Effector memory CD8-positive, alpha-beta T cell (primary cell): Measurements from ENCODE around the gene ANKRD34B.
A peak's percentile ranks its signal among the peaks of the same experiment; 100 is the strongest.

Source experiments
- ATAC-seq: fragments of 150-1000 bp; cut with Tn5 transposase; replicated peaks from 2 replicates; pipeline ENCODE4 v1.10.0; 2021; ENCODE audit warnings: mild to moderate bottlenecking, moderate library complexity
- DNase-seq, 3 experiments: peaks; one replicate each; pipeline ENCODE4 v3.0.0; 2021
- H3K27ac Mint-ChIP-seq, 2 donors: one replicate each; pipeline ENCODE4 v1.8.0; 2022; ENCODE audit warnings: mild to moderate bottlenecking in 2 of 2, mixed read lengths in 2 of 2, moderate library complexity in 2 of 2
- H3K27me3 Mint-ChIP-seq, 2 donors: one replicate each; pipeline ENCODE4 v1.8.0; 2022; ENCODE audit warnings: mixed read lengths in 2 of 2
- H3K36me3 Mint-ChIP-seq: one replicate; pipeline ENCODE4 v1.8.0; 2022; ENCODE audit warnings: mild to moderate bottlenecking, moderate library complexity, mixed read lengths; ENCODE audit not compliant: insufficient read depth
- H3K4me1 Mint-ChIP-seq, 2 donors: one replicate each; pipeline ENCODE4 v1.8.0; 2022; ENCODE audit warnings: low read depth in 2 of 2, mixed read lengths in 2 of 2
- H3K4me3 Mint-ChIP-seq, 2 donors: one replicate each; pipeline ENCODE4 v1.8.0; 2022; ENCODE audit warnings: mild to moderate bottlenecking in 2 of 2, mixed read lengths in 2 of 2, moderate library complexity in 2 of 2
- H3K9me3 Mint-ChIP-seq, 2 donors: one replicate each; pipeline ENCODE4 v1.8.0; 2022; ENCODE audit warnings: mixed read lengths in 2 of 2
- total RNA-seq, 9 experiments: gene quantifications; one replicate each; lab custom pipeline; 2026; lab: John Stamatoyannopoulos, UW

ANKRD34B gene
- total RNA-seq = 0 to 0.30 (median 0) reads per million in 9 experiments

DNA sequence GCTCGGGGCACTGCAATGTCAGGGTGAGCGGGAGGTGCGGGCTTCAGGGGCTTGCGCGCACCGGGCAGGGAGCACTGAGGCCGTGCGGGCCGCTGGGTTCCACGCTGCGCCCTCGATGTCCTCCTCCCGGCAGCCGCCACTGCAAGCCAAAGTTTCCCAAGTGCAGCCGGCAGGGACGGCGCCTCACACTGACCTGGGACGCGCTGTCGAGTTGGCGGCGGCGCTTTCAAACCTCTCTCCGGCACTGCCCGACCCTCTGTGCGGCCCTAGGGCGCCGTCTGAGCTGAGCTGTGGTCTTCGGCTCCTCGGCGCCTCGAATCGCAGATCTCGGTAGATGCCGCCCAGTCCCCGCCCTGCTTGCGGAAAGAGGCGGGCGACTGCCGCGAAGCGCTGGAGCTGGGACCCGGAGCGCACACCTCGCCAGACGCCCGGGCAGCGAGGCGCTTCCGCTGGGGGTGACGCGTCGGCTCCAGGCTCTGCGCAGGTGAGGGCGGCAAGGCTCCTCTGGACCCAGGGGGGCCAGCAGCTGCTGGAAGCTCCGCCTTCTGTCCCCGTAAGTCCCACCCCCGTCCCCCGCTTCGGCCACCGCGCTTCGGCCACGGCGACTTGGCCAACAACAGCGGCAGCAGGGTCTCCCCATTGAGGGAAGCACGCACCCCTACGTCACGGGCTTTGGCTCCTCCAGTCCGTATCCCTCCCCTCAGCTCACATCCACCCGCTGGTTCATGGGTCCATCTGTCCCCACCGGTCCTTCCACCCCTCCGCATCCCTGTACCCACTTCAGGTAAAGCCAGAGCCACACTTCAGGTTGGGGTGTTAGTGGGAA is at the start of gene ANKRD34B:
Gene ANKRD34B (minus strand): TSS at position 320 of the 826 bp plus-strand sequence. CDS start 10,261 bp downstream, outside the sequence.
- Mint-ChIP-seq H3K4me3 (peak within 1 kb of the TSS; percentile 64 to 69), H3K9me3 (no peaks in the 10 kb centered on the region), H3K27ac (no peak within 1 kb of the TSS), H3K36me3 (no peaks in the 10 kb centered on the region), H3K27me3 (peaks cover 62 to 87% of the 10 kb centered on the region in 2 donors), H3K4me1 (peaks cover 0 to 2% of the 10 kb centered on the region in 2 donors)
- DNase-seq (no peak), ATAC-seq (no peak)

DNA sequence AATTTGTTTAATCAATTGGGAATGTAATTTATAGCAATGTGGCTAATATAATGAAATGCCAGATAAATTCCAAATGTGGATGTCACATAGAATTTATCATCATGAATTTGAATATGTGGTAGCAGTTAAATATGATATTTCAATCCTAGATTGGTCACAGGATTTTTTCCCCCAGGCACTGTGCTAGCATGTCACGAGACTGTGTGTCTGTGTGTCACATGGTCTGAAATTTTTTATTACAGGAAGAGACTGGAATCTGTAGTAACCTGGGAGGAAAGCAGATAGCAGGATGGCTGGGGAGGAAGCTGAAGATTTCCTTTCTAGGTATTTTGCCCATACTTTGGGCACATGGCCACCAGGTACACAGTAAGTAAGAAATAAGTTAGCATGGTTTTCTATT is 49.0 kb upstream of the ANKRD34B start:
- no peak overlapping the region for H3K27ac Mint-ChIP-seq
- peaks cover 4% of the 10 kb centered on the region for H3K36me3 Mint-ChIP-seq
- H3K4me1 Mint-ChIP-seq = no peaks in the 10 kb centered on the region
- H3K9me3 Mint-ChIP-seq = no peaks in the 10 kb centered on the region
- no peak for ATAC-seq
- no peak overlapping the region for H3K4me3 Mint-ChIP-seq
- DNase-seq = no peak
- no peaks in the 10 kb centered on the region for H3K27me3 Mint-ChIP-seq

GRCh38 chr5:80618438-80618837 is 48.4 kb upstream of the ANKRD34B start:
- Mint-ChIP-seq H3K4me3 (no peak overlapping the region), H3K4me1 (no peaks in the 10 kb centered on the region), H3K27me3 (no peaks in the 10 kb centered on the region), H3K36me3 (peaks cover 4% of the 10 kb centered on the region), H3K27ac (no peak overlapping the region), H3K9me3 (no peaks in the 10 kb centered on the region)
- DNase-seq = no peak
- ATAC-seq = no peak

- H3K4me3 Mint-ChIP-seq = no peak overlapping the region
- no peak overlapping the region for H3K27ac Mint-ChIP-seq
- peaks cover 0 to 1% of the 10 kb centered on the region in 2 donors for H3K9me3 Mint-ChIP-seq
- no peak for ATAC-seq
- H3K4me1 Mint-ChIP-seq = no peaks in the 10 kb centered on the region
- no peaks in the 10 kb centered on the region for H3K36me3 Mint-ChIP-seq
- no peak for DNase-seq
- no peaks in the 10 kb centered on the region for H3K27me3 Mint-ChIP-seq
Observed at GRCh38 chr5:80615266-80615914, 45.3 kb upstream of the ANKRD34B start.

GRCh38 chr5:80609692-80610091 is 39.6 kb upstream of the ANKRD34B start:
- no peak overlapping the region for H3K27ac Mint-ChIP-seq
- no peaks in the 10 kb centered on the region for H3K4me1 Mint-ChIP-seq
- ATAC-seq (no peak), DNase-seq (no peak)
- H3K9me3 Mint-ChIP-seq = peaks cover 0 to 1% of the 10 kb centered on the region in 2 donors
- no peak overlapping the region for H3K4me3 Mint-ChIP-seq
- H3K36me3 Mint-ChIP-seq = no peaks in the 10 kb centered on the region
- no peaks in the 10 kb centered on the region for H3K27me3 Mint-ChIP-seq

GRCh38 chr5:80608731-80609130 is 38.7 kb upstream of the ANKRD34B start:
- peaks cover 2% of the 10 kb centered on the region for H3K36me3 Mint-ChIP-seq
- no peaks in the 10 kb centered on the region for H3K4me1 Mint-ChIP-seq
- H3K4me3 Mint-ChIP-seq = no peak overlapping the region
- no peaks in the 10 kb centered on the region for H3K27me3 Mint-ChIP-seq
- DNase-seq (no peak), ATAC-seq (no peak)
- H3K9me3 Mint-ChIP-seq = peaks cover 0 to 1% of the 10 kb centered on the region in 2 donors
- H3K27ac Mint-ChIP-seq = no peak overlapping the region

DNA sequence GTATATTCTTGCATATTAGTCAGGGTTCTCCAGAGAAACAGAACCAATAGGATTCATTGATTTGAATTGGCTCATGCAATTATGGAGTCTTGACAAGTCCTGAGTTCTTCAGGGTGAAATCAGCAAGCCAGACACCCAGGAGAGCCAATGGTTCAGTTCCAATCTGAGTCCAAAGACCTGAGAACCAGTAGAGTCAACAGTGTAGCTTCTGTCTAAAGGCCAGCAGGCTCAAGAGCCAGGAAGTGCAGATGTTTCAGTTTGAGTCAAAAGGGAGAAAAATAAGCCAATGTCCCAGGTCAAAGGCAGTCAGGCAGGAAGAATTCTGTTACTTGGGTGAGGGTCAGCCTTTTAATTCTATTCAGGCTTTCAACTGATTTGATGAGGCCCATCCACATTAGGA is 37.8 kb upstream of the ANKRD34B start:
- H3K27ac Mint-ChIP-seq = no peak overlapping the region
- no peaks in the 10 kb centered on the region for H3K27me3 Mint-ChIP-seq

GRCh38 chr5:80607343-80607742 is 37.3 kb upstream of the ANKRD34B start:
- peaks cover 2% of the 10 kb centered on the region for H3K36me3 Mint-ChIP-seq
- no peak overlapping the region for H3K4me3 Mint-ChIP-seq
- DNase-seq = no peak
- H3K9me3 Mint-ChIP-seq = peaks cover 0 to 1% of the 10 kb centered on the region in 2 donors
- H3K4me1 Mint-ChIP-seq = no peaks in the 10 kb centered on the region
- H3K27ac Mint-ChIP-seq = no peak overlapping the region
- ATAC-seq = no peak
- no peaks in the 10 kb centered on the region for H3K27me3 Mint-ChIP-seq

More for the DNA sequence above, 37.8 kb upstream of the ANKRD34B start:
- DNase-seq = no peak
- no peaks in the 10 kb centered on the region for H3K4me1 Mint-ChIP-seq
- no peak overlapping the region for H3K4me3 Mint-ChIP-seq
- H3K36me3 Mint-ChIP-seq = peaks cover 2% of the 10 kb centered on the region
- no peak for ATAC-seq
- H3K9me3 Mint-ChIP-seq = peaks cover 0 to 1% of the 10 kb centered on the region in 2 donors

DNA sequence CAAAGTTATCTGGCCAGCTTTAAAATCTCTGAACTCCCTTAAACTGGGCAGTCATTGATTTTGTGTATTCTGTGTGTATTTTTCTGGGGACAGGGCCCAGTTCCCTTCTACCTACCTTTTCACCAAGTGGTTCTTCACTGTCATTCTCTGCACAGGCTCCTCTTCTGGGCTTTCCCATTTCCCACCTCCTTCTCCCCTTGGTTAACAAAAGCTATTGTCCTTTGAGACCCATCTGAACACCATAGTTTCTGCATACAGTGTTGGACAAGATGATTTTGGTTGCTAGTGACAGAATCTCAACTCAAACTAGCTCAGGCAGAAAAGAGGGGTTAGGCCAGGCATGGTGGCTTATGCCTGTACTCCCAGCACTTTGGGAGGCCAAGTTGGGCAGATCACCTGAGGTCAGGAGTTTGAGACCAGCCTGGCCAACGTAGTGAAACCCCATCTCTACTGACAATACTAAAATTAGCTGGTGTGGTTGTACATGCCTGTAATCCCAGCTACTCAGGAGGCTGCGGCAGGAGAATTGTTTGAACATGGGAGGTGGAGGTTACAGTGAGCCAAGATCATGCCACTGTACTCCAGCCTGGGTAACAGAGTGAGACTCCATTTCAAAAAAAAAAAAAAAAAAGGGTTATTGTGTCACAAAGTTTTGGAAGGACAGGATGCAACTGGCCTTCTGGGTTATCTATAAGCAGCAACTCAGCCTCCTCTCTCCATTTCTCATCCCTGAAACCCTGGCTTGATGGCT is 31.0 kb upstream of the ANKRD34B start:
- Mint-ChIP-seq H3K27me3 (peaks cover 0 to 3% of the 10 kb centered on the region in 2 donors), H3K4me1 (no peaks in the 10 kb centered on the region), H3K27ac (no peak overlapping the region), H3K4me3 (no peak overlapping the region), H3K9me3 (no peaks in the 10 kb centered on the region), H3K36me3 (peaks cover 2% of the 10 kb centered on the region)
- ATAC-seq = no peak
- no peak for DNase-seq

DNA sequence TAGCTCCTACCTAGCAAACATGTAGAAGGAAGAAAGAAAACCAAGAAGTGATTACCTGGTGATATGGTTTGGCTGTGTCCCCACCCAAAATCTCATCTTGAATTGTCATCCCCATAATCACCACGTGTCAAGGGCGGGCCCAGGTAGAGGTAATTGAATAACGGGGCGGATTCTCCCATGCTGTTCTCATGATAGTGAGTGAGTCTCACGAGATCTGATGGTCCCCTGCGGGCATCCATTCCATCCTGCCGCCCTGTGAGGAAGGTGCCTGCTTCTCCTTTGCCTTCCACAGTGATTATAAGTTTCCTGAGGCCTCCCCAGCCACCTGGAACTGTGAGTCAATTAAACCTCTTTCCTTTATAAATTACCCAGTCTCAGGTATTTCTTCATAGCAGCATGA is 27.4 kb upstream of the ANKRD34B start:
- ATAC-seq (no peak), DNase-seq (no peak)
- Mint-ChIP-seq H3K27ac (no peak overlapping the region), H3K4me3 (no peak overlapping the region), H3K9me3 (no peaks in the 10 kb centered on the region), H3K36me3 (no peaks in the 10 kb centered on the region), H3K27me3 (peaks cover 0 to 9% of the 10 kb centered on the region in 2 donors), H3K4me1 (no peaks in the 10 kb centered on the region)

DNA sequence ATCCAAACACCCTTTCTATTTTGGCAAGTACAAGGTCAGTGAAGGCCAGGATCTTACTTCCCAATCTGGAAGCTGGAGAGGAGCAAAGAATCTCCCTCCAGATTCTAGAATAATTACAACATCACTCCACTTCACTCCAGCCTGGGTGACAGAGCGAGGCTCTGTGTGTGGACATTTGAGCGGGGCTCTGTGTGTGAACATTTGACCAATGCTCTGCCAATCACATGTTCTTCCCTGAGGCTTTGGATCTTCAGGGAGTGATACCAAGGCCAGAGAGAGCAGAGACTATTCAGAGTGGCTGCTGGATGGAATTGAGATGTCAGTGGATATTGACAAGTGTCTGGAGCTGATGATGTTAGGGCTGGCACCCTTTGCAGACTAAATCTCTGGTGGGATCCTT is 24.7 kb upstream of the ANKRD34B start:
- H3K27ac Mint-ChIP-seq = no peak overlapping the region
- no peaks in the 10 kb centered on the region for H3K4me1 Mint-ChIP-seq
- H3K9me3 Mint-ChIP-seq = no peaks in the 10 kb centered on the region
- H3K36me3 Mint-ChIP-seq = no peaks in the 10 kb centered on the region
- no peak overlapping the region for H3K4me3 Mint-ChIP-seq
- peaks cover 6 to 28% of the 10 kb centered on the region in 2 donors for H3K27me3 Mint-ChIP-seq
- ATAC-seq (no peak), DNase-seq (no peak)

DNA sequence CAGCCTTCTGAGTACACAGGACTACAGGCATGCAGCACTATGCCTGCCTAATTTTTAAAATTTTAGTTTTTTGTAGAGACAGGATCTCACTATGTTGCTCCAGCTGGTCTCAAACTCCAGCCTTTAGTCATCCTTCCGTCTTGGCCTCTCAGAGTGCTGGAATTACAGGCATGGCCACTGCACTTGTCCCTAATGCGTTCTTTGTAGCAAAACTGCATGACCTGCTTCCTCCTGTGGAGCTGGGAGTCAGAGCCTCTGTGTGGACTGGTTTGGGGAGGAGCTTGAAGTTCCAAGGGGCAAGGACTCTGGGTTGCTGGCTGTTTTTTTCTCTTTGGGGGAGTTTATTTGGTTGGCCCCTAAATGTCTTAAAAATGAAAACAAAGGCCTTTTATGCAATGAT is 22.7 kb upstream of the ANKRD34B start:
- Mint-ChIP-seq H3K9me3 (no peaks in the 10 kb centered on the region), H3K4me3 (no peak overlapping the region), H3K4me1 (no peaks in the 10 kb centered on the region), H3K27me3 (peaks cover 6 to 28% of the 10 kb centered on the region in 2 donors), H3K27ac (no peak overlapping the region), H3K36me3 (no peaks in the 10 kb centered on the region)
- ATAC-seq = no peak
- DNase-seq = no peak

DNA sequence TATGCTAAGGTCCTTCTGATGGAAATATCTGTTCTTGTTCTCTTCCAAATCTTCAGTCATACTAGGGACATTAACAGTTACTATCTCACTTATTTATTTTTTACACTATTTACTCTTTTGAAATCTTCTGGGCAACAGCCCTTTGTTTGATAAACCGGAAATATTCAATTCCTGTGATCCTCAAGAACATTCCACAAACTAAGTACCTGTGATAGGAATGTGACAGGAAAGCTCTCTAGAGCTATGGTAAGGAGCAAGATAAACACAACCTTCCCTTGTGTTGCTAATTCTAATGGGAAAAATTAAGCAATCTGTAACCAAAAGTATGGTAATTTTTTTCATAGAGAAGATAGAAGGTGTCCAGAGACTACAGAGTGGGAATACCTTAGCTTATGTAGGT is 22.0 kb upstream of the ANKRD34B start:
- no peak for ATAC-seq

More for the DNA sequence above, 22.0 kb upstream of the ANKRD34B start:
- Mint-ChIP-seq H3K4me3 (no peak overlapping the region), H3K27me3 (peaks cover 6 to 30% of the 10 kb centered on the region in 2 donors), H3K9me3 (no peaks in the 10 kb centered on the region), H3K4me1 (no peaks in the 10 kb centered on the region), H3K27ac (no peak overlapping the region), H3K36me3 (no peaks in the 10 kb centered on the region)
- DNase-seq = no peak
